ENCODE measurements around the gene SMCO3.
A peak's percentile ranks its signal among the peaks of the same experiment; 100 is the strongest.

Gene SMCO3

DNA sequence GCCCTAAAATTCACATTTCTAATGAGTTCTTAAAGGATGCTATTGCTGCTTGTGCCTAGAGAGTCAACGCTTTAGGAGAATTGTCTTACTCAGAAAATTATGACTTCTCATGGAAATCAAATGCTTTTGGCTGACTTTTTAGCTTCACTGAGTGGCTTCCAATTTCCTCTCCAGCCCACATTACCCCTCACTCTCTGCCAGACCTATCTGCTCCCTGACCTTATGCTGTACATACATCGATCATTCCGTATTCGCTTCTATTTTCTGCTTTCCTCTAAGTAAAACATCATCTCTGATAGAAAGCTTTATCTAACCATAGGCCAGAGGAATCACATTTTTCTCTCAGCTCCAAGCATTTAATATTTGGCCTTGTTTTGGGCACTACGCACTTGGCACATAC is 12.5 kb upstream of the SMCO3 start:
- H3K27me3 Mint-ChIP-seq (ENCODE audit: low read depth): peaks cover 3% of the 10 kb centered on the region
- H3K27ac Mint-ChIP-seq: peak overlapping the region; percentile 18 to 80 (median 46)
- TF ChIP-seq, protein P1, sequence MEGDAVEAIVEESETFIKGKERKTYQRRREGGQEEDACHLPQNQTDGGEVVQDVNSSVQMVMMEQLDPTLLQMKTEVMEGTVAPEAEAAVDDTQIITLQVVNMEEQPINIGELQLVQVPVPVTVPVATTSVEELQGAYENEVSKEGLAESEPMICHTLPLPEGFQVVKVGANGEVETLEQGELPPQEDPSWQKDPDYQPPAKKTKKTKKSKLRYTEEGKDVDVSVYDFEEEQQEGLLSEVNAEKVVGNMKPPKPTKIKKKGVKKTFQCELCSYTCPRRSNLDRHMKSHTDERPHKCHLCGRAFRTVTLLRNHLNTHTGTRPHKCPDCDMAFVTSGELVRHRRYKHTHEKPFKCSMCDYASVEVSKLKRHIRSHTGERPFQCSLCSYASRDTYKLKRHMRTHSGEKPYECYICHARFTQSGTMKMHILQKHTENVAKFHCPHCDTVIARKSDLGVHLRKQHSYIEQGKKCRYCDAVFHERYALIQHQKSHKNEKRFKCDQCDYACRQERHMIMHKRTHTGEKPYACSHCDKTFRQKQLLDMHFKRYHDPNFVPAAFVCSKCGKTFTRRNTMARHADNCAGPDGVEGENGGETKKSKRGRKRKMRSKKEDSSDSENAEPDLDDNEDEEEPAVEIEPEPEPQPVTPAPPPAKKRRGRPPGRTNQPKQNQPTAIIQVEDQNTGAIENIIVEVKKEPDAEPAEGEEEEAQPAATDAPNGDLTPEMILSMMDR (IDR thresholded peaks at IDR 0.05; ENCODE audit: unreplicated experiment in 3 of 3): no peak
- no peak overlapping the region for H3K4me3 Mint-ChIP-seq
- H3K4me1 Mint-ChIP-seq: peaks cover 7% of the 10 kb centered on the region
- H3K9me3 Mint-ChIP-seq: no peaks in the 10 kb centered on the region
- H3K36me3 Mint-ChIP-seq (ENCODE audit: low read depth): no peaks in the 10 kb centered on the region

DNA sequence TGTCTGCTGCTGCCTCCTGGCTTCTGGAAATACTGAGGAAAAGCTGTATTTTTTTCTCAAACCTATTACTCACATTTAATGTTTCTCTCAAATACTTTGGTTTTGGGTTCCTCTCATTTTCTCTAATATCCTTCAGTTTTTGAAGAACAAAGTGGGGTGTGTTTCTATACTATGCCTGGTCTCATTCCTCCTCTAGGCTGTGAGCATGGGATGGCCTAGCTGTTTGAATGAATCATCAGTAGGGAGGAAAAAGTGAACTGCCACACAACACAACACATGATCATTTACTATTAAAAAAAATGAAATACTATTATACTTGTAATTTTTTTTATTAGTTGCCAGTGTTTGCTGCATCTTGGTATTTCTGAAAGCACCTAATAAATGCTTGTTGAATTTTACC is 11.3 kb upstream of the SMCO3 start:
- H3K9me3 Mint-ChIP-seq: no peaks in the 10 kb centered on the region
- peaks cover 3% of the 10 kb centered on the region for H3K27me3 Mint-ChIP-seq (ENCODE audit: low read depth)
- H3K36me3 Mint-ChIP-seq (ENCODE audit: low read depth): no peaks in the 10 kb centered on the region
- H3K4me1 Mint-ChIP-seq: peaks cover 7% of the 10 kb centered on the region
- no peak overlapping the region for H3K27ac Mint-ChIP-seq
- TF ChIP-seq, protein P1 (IDR thresholded peaks at IDR 0.05; ENCODE audit: unreplicated experiment in 3 of 3): no peak
- H3K4me3 Mint-ChIP-seq: no peak overlapping the region

DNA sequence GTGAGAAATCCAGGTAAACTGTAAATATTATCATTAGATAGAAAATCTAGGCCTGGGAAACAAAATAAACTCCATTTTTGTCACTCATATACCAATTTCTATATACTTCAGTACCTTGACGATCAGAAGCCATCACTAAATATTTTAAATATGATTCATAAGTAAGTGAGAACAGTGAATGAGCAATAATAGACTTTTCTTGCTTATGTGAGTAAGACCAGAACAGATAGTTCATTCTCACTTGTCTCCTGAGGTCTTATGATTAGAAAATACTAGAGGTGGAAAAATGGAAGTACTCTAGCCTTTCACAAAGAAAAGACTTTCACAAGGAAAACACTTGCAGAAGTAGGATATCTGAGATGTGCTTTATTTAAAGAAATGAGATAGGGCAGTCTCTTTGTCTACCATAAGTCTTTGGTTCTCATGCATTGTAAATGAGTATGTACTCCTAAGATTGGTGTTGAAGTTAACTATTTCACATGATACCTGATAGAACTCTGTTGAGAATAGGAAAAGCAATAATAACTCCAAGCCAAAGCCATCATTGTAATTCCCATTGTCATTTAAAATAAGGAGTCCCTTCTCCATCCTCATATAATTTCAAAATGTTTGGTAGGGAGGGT is 10.1 kb upstream of the SMCO3 start:
- no peak overlapping the region for H3K4me3 Mint-ChIP-seq
- H3K27me3 Mint-ChIP-seq (ENCODE audit: low read depth): peaks cover 3% of the 10 kb centered on the region
- no peaks in the 10 kb centered on the region for H3K9me3 Mint-ChIP-seq
- H3K4me1 Mint-ChIP-seq: peaks cover 7% of the 10 kb centered on the region
- no peaks in the 10 kb centered on the region for H3K36me3 Mint-ChIP-seq (ENCODE audit: low read depth)
- TF ChIP-seq, protein P1 (IDR thresholded peaks at IDR 0.05; ENCODE audit: unreplicated experiment in 3 of 3): no peak
- no peak overlapping the region for H3K27ac Mint-ChIP-seq

DNA sequence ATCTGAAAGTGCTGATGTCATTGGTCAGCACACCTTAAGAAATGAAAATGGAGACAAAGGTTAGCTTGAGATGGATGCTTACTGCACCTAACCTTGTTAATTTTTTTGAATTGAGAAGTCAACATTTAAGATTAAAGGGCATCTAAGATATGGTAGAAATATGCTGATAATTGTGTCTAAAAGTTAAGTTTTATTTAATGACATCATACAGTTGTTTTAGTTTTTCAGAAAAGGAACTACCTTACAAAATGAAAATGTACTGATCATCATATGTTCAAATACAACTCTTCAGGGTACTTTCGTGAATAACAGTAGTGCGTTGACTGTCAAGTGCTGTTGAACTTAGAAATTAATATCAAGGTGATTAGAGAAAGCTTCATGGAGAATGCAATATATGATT is 2.5 kb downstream of the SMCO3 start:
- TF ChIP-seq, protein P1 (IDR thresholded peaks at IDR 0.05; ENCODE audit: unreplicated experiment in 3 of 3): no peak
- H3K27ac Mint-ChIP-seq: no peak overlapping the region
- H3K36me3 Mint-ChIP-seq (ENCODE audit: low read depth): no peaks in the 10 kb centered on the region
- peaks cover 4% of the 10 kb centered on the region for H3K27me3 Mint-ChIP-seq (ENCODE audit: low read depth)
- no peaks in the 10 kb centered on the region for H3K9me3 Mint-ChIP-seq
- H3K4me1 Mint-ChIP-seq: no peaks in the 10 kb centered on the region
- no peak overlapping the region for H3K4me3 Mint-ChIP-seq

DNA sequence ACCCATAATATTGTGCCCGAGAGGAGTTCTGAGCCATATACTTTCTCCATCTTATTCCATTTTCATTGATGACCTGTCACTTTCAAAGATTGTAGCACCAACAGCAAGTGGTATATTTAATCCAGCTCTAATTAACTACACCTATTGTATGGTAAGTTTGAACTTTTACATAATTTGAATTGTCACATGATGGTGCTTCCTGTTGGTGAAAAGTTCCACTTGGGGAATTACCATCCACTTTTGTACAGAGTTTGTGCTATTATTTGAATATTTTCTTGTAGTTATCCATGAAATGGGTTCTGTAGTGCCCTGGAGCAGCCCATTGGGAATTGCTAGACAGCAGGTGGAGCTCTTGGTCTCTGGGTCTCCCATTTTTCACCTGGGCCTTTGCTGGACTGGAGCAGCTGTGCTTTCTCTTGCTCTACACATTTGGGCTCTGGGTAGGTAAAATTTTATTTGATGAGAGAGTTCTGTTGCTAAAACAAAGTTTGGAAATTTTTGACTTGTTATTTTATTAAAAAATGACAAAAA is 3.0 kb downstream of the SMCO3 start:
- no peaks in the 10 kb centered on the region for H3K4me1 Mint-ChIP-seq
- TF ChIP-seq, protein P1 (IDR thresholded peaks at IDR 0.05; ENCODE audit: unreplicated experiment in 3 of 3): peak in 1 of 3 experiments; percentile 14
- H3K4me3 Mint-ChIP-seq: no peak overlapping the region
- H3K27ac Mint-ChIP-seq: no peak overlapping the region
- H3K36me3 Mint-ChIP-seq (ENCODE audit: low read depth): no peaks in the 10 kb centered on the region
- H3K27me3 Mint-ChIP-seq (ENCODE audit: low read depth): peaks cover 4% of the 10 kb centered on the region
- H3K9me3 Mint-ChIP-seq: no peaks in the 10 kb centered on the region
